ENCODE measurements around the gene DAPP1. TPM values are rescaled to one million over a fixed set of nuclear protein-coding genes. Genes with fewer than 3 reads are reported as not detected.

The DAPP1 gene
- total and polyA plus RNA-seq, 2 donors (not counting 3 experiments of a cell fraction or from before 2014, with no cell fraction given) = not detected

DNA sequence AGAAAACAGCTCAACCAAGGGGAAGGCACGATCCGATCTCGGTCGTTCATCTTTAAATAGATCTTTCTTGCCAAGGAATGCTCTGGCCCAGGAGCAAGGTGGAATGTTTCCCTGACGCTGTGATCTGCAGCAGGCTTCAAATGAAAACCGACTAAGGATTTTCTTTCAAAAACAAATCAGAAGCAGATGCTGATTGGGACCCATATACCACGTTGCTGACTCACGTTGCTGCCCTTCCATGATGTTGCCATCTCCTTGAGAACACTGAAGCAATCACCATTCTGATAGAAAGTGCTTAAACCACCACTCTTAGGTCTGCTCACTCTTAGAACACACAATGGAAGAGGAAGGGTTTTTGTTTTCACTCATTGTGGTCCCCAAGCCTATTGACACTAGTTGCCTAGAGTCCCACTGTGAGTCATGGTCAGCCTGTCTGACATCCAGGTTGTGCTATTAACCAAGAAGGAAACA lies 51.5 kb downstream of the DAPP1 start:
- no TSS peak for BruUV-seq (replicated peaks)
- no peaks in the 10 kb centered on the region for H3K79me2 ChIP-seq (ENCODE audit: control insufficient read depth, insufficient read depth, low read length)
- H3K27me3 ChIP-seq (ENCODE audit: control insufficient read depth in 2 of 2, insufficient read depth in 2 of 2, low read length in 2 of 2) = peaks cover 0 to 2% of the 10 kb centered on the region in 2 experiments
- H3K9me1 ChIP-seq (replicated peaks; ENCODE audit: control insufficient read depth, extremely low read depth, insufficient read depth, low read length) = no peaks in the 10 kb centered on the region
- H3K9me3 ChIP-seq (replicated peaks; ENCODE audit: control insufficient read depth, insufficient read depth, low read length) = no peaks in the 10 kb centered on the region
- CTCF ChIA-PET = no interaction called here
- no peaks in the 10 kb centered on the region for H3K4me1 ChIP-seq (ENCODE audit: control insufficient read depth, extremely low read depth, insufficient read depth, low read length)
- H3K4me3 ChIP-seq (replicated peaks in 1 of 3; ENCODE audit: insufficient read depth in 1 of 3, low read depth in 1 of 3, low read length in 3 of 3) = no peak overlapping the region
- intact Hi-C loops (cut with micrococcal nuclease) = no loop called here
- POLR2A ChIA-PET = no interaction called here
- no peak overlapping the region for H3K4me2 ChIP-seq (ENCODE audit: insufficient read depth, low read length)
- no peaks in the 10 kb centered on the region for H3K36me3 ChIP-seq (ENCODE audit: control insufficient read depth in 2 of 2, extremely low read depth in 1 of 2, insufficient read depth in 2 of 2, low read length in 2 of 2)
- dilution Hi-C loops (cut with MboI; ENCODE audit: extremely low pct_ligation_motif_present, low sequenced_read_pairs) = no loop called here
- TF ChIP-seq JUN (IDR thresholded peaks at IDR 0.05; ENCODE audit: borderline replicate concordance, insufficient read depth, insufficient read length, low read depth) = no peak
- TF ChIP-seq POLR2A (IDR thresholded peaks at IDR 0.05; ENCODE audit: low read depth, low read length) = no peak
- TF ChIP-seq GATA2 (IDR thresholded peaks at IDR 0.05; ENCODE audit: insufficient read depth, insufficient read length, low read depth, low read length) = no peak
- TF ChIP-seq POLR2AphosphoS5 (IDR thresholded peaks at IDR 0.05; ENCODE audit: insufficient read depth, low read depth, low read length) = no peak
- TF ChIP-seq MYC (IDR thresholded peaks at IDR 0.05; ENCODE audit: low read depth, low read length) = no peak
- no peak for TF ChIP-seq EZH2 (IDR thresholded peaks at IDR 0.05; ENCODE audit: borderline replicate concordance, low read depth, low read length, severe bottlenecking)
- TF ChIP-seq FOS (IDR thresholded peaks at IDR 0.05; ENCODE audit: borderline replicate concordance, insufficient read depth, low read length) = no peak
- no peak for TF ChIP-seq MAX (IDR thresholded peaks at IDR 0.05; ENCODE audit: insufficient read depth, insufficient read length)
- TF ChIP-seq CTCF (IDR thresholded peaks at IDR 0.05; ENCODE audit: extremely low read depth in 1 of 2, insufficient read depth in 1 of 2, low read depth in 1 of 2, low read length in 2 of 2) = no peak
- no peak overlapping the region for H2AFZ ChIP-seq (ENCODE audit: low read depth, low read length)
- no peak overlapping the region for H3K27ac ChIP-seq (ENCODE audit: insufficient read depth, low read depth, low read length)
- no peaks in the 10 kb centered on the region for H4K20me1 ChIP-seq (replicated peaks; ENCODE audit: control insufficient read depth, extremely low read depth, insufficient read depth, low read length)
- FAIRE-seq (no peak), DNase-seq (ENCODE audit: low read depth, low spot score) (no peak)
- H3K9ac ChIP-seq (replicated peaks; ENCODE audit: extremely low read depth, insufficient read depth, low read length) = no peak overlapping the region
